Lower leg skin (tissue), 3 donors: ENCODE results near the gene STH.

Source experiments
- POLR2A ChIP-seq, 2 donors: fragments of 450-650 bp; IDR thresholded peaks; one replicate each; pipeline ENCODE4 v1.6.1; 2016 to 2017; ENCODE audit warnings: antibody characterized with exemption in 2 of 2, mild to moderate bottlenecking in 1 of 2, moderate library complexity in 1 of 2
- TF ChIP-seq, protein P1 (sequence below), 3 donors: fragments of 450-650 bp; IDR thresholded peaks; one replicate each; pipeline ENCODE4 v1.5.1; 2016; ENCODE audit warnings: antibody characterized with exemption in 3 of 3, mild to moderate bottlenecking in 3 of 3, moderate library complexity in 2 of 3

DNA sequence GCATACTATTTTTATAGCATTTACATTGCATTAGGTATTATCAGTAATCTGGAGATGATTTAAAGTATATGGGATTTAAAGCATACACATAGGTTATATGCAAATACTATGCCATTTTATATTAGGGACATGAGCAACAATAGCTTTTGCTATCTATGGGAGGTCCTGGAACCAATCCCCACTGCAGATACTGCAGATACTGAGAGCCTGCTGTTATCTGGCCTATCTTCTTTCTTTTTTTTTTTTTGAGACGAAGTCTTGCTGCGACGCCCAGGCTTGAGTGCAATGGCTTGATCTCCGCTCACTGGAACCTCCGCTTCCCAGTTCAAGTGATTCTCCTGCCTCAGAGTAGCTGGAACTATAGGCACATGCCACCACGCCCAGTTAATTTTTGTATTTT is 37.4 kb downstream of the STH start:
- TF ChIP-seq, protein P1, sequence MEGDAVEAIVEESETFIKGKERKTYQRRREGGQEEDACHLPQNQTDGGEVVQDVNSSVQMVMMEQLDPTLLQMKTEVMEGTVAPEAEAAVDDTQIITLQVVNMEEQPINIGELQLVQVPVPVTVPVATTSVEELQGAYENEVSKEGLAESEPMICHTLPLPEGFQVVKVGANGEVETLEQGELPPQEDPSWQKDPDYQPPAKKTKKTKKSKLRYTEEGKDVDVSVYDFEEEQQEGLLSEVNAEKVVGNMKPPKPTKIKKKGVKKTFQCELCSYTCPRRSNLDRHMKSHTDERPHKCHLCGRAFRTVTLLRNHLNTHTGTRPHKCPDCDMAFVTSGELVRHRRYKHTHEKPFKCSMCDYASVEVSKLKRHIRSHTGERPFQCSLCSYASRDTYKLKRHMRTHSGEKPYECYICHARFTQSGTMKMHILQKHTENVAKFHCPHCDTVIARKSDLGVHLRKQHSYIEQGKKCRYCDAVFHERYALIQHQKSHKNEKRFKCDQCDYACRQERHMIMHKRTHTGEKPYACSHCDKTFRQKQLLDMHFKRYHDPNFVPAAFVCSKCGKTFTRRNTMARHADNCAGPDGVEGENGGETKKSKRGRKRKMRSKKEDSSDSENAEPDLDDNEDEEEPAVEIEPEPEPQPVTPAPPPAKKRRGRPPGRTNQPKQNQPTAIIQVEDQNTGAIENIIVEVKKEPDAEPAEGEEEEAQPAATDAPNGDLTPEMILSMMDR (IDR thresholded peaks at IDR 0.05) = no peak
- no peak for TF ChIP-seq POLR2A (IDR thresholded peaks at IDR 0.05)
